Activated CD4-positive, CD25-positive, alpha-beta regulatory T cell (primary cell): ENCODE data around the gene CCL2.

Experiments
- DNase-seq, 4 experiments: peaks; one replicate each; lab custom pipeline; 2025; lab: John Stamatoyannopoulos, UW

The CCL2 gene

GRCh38 chr17:34241062-34241461 lies 14.0 kb upstream of the CCL2 start:
- DNase-seq, result no peak

DNA sequence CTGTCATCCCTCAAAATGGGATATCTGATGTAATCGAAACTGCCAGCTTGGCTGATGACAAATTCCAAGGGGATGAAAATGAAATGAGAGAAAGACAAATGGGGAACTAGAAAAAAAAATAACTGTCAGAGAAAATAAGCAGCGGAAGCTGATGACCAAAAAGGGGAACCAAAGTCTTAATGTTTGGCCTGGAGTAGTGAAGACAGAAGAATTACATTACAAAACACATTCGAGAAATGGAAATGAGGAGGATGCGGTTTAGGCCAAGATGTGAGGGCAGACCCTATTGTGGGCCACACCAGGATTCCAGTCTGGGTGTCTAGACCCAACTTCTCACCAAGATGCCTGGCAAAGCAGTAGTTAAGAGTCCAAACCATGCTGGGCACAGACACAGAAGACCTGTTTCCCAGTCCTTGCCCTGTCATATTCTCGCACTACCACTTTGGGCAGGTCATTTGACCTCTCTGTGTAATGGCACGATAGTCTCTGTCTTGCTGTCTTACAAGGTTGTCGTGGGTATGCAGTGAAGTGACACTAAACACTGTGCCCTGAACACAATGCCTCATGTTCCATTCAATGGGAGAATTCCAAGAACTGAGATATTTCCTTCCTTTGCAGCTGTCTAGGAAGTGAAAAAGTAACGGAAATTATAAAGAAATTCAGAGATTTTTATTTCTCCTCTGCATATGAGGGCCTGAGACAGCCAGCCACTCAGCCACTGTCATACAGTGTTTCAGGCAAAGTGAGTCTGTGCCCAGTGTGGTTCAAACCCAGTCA lies 12.3 kb upstream of the CCL2 start:
- no peak for DNase-seq

DNA sequence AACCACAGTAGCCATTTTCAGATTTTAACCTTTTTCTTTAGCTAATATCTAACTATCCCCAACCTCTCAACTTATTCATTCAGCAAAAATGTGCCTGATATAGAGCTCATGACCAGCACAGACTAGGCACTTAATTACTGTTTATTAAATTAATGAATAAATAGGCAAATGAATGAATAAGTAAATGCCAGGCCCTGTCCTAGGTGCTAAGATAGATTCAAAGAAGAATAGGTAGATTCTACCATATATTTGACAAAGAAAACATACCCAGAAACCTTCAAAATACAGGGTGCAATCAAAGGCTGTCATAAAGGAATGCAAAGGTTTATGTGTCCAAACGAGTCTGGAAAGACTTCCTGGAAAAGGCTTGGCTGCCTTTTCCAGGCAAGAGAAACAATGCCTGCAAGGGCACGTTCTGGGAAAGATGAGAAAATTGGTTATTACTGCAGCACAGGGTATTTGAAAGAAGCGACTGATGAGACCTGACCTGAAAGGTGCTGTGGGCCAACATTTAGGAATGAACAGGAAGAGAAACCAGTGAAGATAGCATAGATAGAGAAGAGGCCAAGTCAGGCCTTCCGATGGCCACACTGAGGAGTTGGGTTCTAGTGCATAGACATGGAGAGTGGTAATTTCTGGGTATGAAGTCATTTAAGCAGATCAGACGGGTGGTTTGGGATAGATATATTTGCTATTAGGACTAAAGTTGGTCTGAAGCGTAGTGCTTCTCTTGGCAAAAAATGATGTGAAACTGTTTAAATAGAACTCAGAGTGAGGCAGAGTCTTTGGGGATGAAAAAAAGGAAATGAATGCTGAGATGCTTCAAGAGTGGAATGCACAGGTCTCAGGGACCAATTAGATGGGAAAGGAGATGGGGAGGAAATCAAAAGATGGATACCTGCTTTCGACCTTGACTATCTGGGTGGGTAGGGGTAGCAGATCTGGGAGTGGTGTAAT lies 11.4 kb upstream of the CCL2 start:
- no peak for DNase-seq

GRCh38 chr17:34245351-34245905 lies 9.7 kb upstream of the CCL2 start:
- no peak for DNase-seq

GRCh38 chr17:34246446-34246845 lies 8.6 kb upstream of the CCL2 start:
- DNase-seq, result no peak

DNA sequence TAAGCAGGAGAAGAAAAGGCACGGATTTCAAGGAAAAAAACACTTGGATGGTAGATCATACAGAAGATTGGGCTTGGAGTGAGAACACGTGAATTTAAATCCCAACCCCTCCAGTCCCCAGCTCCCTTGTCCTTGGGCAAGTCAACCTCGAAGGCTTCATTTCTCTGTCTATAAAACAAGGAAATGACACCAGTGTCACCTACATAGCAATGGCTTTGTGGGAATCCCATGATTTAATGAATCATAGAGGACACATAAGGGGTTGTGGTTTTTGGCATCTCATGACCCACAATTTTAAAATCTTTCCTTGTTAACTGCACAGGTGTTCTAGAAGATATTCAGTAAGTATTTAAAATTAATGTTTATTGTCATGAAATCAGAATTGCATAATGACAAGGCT lies 8.2 kb upstream of the CCL2 start:
- no peak for DNase-seq

DNA sequence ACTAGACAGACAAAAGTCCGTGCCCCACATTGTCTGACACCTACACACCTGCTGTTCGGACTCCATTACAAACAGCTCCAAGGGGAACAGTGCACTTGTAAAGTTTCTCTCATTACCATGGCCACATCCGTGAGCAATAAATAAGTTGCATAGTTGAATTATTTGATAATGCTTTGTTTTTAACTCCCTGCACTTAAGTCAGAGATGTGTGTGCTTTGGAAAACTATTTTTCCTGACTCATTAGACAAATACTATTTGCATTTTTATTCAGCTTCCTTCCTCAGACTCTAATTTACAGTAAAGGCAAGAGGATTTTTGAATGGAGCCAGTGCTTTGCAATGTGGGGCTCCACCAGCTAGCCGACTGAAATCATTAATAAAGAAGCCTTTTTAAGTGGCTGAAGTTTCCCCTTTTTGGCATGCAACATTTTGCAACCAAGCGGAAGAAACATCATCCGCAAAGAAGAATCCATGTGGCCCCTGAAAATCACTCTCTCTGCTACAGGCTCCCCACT lies 6.5 kb upstream of the CCL2 start:
- DNase-seq, result no peak

DNA sequence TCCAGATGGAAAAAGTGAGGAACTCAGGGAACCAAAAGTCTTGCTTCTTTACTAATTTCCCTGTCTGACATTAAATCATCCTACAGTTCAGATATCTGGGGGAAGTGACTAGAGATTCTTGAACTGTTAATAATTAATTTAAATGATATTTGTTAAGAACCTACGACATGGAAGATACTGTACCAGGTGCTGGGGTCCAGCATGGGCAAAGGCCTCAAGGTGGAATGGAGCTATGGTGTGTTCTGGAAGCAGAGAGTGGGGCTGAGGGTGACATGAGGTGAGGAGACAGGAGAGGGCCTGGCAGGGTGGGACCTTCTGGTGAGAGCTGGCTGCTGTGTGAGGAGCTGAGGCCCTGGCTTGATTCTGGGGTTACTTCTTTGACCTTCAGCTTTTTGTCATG lies 6.0 kb upstream of the CCL2 start:
- DNase-seq, result no peak

DNA sequence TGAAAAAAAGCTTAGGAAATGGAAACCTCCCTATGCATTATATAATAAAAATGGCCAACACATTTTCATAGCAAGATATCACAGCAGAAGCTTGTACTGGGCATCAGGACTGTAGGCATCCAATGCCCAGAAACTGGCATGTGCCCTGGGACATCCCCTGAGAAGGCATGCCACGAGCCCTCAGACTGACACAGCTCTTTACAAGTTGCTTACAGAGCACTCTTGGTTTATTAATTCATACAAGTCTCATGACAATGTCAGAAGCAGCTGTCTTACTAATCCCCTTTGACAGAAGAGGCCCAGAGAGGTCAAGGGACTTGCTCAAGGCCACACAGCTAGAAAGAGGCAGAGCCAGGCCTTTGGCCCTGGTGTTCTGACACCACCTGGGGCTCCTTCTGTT lies 5.6 kb upstream of the CCL2 start:
- no peak for DNase-seq

DNA sequence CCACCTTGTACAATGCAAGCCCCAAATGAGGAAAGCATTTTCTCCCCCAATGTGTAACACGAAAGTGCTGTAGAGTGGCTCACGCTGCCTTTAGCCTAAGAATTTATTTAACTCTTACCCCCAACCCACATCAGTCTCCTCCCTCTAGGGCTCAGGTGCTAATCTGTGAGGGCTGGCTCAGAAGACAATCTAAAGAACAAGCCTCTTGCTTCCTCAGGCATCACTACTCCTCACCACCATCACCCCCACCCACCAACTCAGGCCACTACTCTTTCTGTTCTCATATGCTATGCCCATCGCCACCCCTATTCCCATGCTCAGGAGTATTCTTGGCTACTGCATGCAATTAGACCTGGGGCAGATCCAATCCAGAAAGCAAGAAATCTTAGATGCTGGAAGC lies 3.9 kb upstream of the CCL2 start:
- DNase-seq, result no peak

DNA sequence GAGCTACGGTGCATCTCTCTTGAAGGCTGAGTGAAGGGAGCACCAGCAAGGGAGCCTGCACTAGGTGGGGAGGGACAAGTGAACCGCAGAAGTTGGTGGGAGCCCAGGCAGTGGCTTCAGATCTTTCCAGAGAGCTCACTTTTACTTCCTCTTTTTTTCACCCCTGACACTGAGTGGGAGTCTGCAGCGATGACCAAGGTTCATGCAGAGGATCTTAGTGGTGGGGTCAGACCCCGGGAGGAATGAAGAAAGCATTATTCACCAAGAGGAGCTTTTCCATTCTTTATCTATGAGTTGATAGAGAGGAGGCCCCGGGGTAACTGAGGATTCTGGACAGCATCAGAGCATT lies 3.0 kb upstream of the CCL2 start:
- DNase-seq, result no peak

DNA sequence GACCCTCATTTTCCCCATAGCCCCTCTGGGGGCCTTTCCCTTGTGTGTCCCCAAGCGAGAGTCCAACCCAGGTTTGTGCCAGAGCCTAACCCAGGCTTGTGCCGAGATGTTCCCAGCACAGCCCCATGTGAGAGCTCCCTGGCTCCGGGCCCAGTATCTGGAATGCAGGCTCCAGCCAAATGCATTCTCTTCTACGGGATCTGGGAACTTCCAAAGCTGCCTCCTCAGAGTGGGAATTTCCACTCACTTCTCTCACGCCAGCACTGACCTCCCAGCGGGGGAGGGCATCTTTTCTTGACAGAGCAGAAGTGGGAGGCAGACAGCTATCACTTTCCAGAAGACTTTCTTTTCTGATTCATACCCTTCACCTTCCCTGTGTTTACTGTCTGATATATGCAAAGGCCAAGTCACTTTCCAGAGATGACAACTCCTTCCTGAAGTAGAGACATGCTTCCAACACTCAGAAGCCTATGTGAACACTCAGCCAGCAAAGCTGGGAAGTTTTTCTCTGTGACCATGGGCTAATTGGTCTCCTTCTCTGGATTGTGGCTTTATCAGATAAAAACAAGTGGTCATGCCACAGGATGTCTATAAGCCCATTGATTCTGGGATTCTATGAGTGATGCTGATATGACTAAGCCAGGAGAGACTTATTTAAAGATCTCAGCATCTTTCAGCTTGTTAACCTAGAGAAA lies 2.5 kb upstream of the CCL2 start:
- DNase-seq, result no peak

GRCh38 chr17:34253139-34253525 lies 2.0 kb upstream of the CCL2 start:
- no peak for DNase-seq

DNA sequence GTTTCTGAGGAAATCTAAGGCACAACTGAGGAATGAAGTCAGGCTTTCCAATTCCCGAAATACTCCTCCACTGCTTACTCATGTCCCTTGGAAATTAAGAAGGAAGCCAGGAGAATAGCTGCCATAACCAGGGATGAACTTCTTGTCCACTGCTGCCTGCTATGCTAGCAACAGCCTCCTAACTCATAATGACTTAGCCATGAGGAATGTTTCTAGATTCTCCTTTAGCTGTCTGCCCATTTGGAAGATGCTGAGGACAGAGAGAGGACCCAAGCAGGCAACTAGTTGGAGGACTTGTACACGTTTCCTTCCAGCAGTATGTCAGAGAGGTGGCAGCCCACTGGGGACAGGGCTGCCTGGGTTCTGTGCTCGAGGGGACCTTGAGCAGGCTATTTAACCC lies 939 bp upstream of the CCL2 start:
- DNase-seq, result no peak

- DNase-seq, result no peak
Measured at GRCh38 chr17:34255381-34255732, 272 bp downstream of the CCL2 start.

GRCh38 chr17:34255841-34256240 lies 756 bp downstream of the CCL2 start:
- no peak for DNase-seq

- DNase-seq, result no peak
Measured at GRCh38 chr17:34257299-34257985, 2.4 kb downstream of the CCL2 start.

DNA sequence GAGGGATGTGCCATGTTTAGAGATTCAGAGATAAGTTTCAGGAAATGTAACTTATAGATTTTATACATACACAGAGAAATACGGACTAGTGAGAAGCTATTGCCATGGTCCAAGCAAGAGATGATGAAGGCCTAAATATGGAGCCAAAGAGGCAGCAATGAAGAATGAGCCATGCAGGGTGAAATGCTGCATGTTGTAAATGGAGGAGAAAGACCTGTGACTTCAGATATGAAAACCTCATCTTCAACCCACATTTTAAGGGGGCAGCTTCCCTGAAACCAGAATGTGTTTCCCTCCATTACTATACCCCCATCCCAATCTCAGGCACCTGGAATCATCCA lies 2.9 kb downstream of the CCL2 start:
- no peak for DNase-seq

DNA sequence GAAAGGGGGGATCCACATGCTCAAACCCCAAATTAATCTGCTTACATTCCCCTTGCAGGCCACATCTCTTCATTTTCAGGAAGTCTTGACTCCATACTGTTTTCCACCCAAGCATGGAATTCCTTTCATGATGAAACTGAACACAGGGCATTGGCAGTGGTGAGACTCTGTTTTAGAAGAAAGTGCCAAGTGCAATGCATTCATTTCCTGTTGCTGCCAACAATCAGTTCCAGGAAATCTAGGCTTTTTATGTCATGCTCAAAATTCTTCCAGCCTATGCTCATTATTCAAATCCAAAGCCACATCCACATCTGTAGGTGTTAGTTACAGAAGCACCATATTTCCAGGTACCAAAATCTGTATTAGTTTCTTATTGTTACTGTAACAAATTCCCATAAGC lies 4.1 kb downstream of the CCL2 start:
- DNase-seq, result no peak

DNA sequence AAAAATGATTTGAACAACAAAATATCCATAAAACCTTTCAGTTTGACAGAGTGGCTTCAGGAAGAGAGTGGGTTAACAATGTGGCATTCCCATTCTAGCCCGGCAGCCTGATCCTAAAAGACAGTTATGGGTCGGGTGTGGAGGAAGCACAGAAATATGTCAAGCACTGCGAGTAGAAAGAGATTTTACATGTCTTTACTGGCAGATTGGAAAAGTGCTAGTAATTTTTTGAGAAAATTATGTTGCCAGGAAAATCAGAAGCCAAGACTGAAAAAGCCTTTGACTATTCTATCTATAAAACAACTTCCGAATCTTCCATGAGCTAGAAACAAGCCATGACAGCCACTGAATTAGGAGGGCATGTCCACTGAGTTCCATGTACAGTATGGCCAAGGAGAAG lies 5.8 kb downstream of the CCL2 start:
- DNase-seq, result no peak

GRCh38 chr17:34261568-34262337 lies 6.7 kb downstream of the CCL2 start:
- no peak for DNase-seq
